DOHH2 (cell line): Measurements from ENCODE around the gene METTL18.

ENCODE experiments used
- EZH2phosphoT487 ChIP-seq: fragments of 200-600 bp; sonication (generic); IDR thresholded peaks from 2 replicates; pipeline ENCODE4 v1.6.1; 2017; ENCODE audit warnings: borderline replicate concordance, mild to moderate bottlenecking, antibody characterized with exemption, low read length, moderate library complexity, mixed read lengths
- TF ChIP-seq, protein P1 (sequence below): fragments of 200-600 bp; sonication (generic); IDR thresholded peaks from one replicate; pipeline ENCODE4 v1.5.1; 2014; ENCODE audit warnings: antibody characterized with exemption, mild to moderate bottlenecking, low read depth, low read length; ENCODE audit not compliant: poor library complexity, severe bottlenecking

DNA sequence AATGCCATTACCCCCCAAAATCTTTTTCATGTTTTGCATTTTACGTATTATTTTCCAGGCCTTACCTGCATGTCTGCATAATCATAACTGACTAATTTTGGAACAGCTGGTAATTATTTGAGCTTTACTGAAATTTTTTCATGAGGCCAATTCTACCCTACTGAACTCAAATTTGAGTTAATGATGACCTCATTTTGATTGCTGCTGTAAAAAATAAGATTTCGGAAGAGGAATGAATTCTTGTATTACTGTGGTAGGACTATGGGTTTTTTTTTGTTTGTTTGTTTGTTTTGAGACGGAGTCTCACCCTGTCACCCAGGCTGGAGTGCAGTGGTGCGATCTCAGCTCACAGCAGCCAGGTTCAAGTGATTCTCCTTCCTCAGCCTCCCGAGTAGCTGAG, 2.6 kb upstream of the METTL18 start:
- TF ChIP-seq, protein P1, sequence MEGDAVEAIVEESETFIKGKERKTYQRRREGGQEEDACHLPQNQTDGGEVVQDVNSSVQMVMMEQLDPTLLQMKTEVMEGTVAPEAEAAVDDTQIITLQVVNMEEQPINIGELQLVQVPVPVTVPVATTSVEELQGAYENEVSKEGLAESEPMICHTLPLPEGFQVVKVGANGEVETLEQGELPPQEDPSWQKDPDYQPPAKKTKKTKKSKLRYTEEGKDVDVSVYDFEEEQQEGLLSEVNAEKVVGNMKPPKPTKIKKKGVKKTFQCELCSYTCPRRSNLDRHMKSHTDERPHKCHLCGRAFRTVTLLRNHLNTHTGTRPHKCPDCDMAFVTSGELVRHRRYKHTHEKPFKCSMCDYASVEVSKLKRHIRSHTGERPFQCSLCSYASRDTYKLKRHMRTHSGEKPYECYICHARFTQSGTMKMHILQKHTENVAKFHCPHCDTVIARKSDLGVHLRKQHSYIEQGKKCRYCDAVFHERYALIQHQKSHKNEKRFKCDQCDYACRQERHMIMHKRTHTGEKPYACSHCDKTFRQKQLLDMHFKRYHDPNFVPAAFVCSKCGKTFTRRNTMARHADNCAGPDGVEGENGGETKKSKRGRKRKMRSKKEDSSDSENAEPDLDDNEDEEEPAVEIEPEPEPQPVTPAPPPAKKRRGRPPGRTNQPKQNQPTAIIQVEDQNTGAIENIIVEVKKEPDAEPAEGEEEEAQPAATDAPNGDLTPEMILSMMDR, result no peak
- TF ChIP-seq EZH2phosphoT487, result no peak
